GM23338 (cell line): ENCODE data around the gene PTAFR.

Experiments
- CREB1 ChIP-seq: fragments of 250-450 bp; sonication (Bioruptor Pico); IDR thresholded peaks from 2 replicates; pipeline ENCODE4 v1.5.0; 2020; ENCODE audit warnings: low read depth, mild to moderate bottlenecking, moderate library complexity
- CTCF ChIP-seq, 2 experiments: fragments of 200-600 bp in 1 of 2; sonication (generic) in 1 of 2; conservative IDR thresholded peaks; 2 replicates each; pipeline versions ENCODE4 v1.5.1 to v1.6.1; 2016 to 2017; ENCODE audit warnings: antibody characterized with exemption in 2 of 2, low read depth in 2 of 2, mild to moderate bottlenecking in 2 of 2, moderate library complexity in 1 of 2
- ETS1 ChIP-seq: IDR thresholded peaks from 2 replicates; pipeline ENCODE4 v1.6.1; 2016; ENCODE audit warnings: antibody characterized with exemption
- EZH2 ChIP-seq: fragments of 200-600 bp; sonication (generic); IDR thresholded peaks from one replicate; pipeline ENCODE4 v1.8.0; 2017; ENCODE audit warnings: antibody characterized with exemption, mild to moderate bottlenecking, low read depth; ENCODE audit not compliant: unreplicated experiment
- EZH2phosphoT487 ChIP-seq: fragments of 200-600 bp; sonication (generic); IDR thresholded peaks from one replicate; pipeline ENCODE4 v1.8.1; 2018; ENCODE audit warnings: antibody characterized with exemption; ENCODE audit not compliant: unreplicated experiment
- POLR2AphosphoS5 ChIP-seq: IDR thresholded peaks from 2 replicates; pipeline ENCODE4 v1.6.1; 2016; ENCODE audit warnings: antibody characterized with exemption, low read depth
- STAT1 ChIP-seq: IDR thresholded peaks from one replicate; pipeline ENCODE4 v1.6.1; 2016; ENCODE audit warnings: antibody characterized with exemption; ENCODE audit not compliant: unreplicated experiment
- ZNF114 ChIP-seq: fragments of 250-450 bp; sonication (Bioruptor Pico); IDR thresholded peaks from 2 replicates; pipeline ENCODE4 v1.5.0; 2020; ENCODE audit warnings: mild to moderate bottlenecking, moderate library complexity
- ZNF331 ChIP-seq: fragments of 250-450 bp; sonication (Bioruptor Pico); IDR thresholded peaks from 2 replicates; pipeline ENCODE4 v1.5.0; 2020; ENCODE audit warnings: low read depth, mild to moderate bottlenecking, moderate library complexity
- TF ChIP-seq, protein P1 (sequence below): IDR thresholded peaks from one replicate; pipeline ENCODE4 v1.6.1; 2018; ENCODE audit warnings: antibody characterized with exemption; ENCODE audit not compliant: unreplicated experiment

DNA sequence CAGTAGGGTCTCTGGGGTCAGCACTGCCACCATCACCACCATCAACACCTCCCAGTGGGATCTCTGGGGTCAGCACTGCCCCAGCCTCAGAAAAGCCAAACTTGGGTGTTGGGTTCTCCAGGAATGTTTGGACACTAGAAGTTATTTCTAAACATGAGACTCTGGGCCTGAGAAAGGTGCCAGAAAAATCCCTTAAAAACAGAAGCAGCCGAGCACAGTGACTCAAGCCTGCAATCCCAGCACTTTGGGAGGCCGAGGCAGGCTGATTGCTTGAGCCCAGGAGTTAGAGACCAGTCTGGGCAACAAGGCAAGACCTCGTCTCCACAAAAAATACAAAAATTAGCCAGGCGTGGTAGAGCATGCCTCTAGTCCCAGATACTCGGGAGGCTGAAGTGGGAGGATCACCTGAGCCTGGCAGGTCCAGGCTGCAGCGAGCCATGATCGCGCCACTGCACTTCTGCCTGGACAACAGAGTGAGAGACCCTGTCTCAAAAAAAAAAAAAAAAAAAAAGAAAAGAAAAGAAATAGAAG is 470 bp downstream of the PTAFR start:
- no peak for TF ChIP-seq CTCF (conservative IDR thresholded peaks at IDR 0.05; ENCODE audit: low read depth in 2 of 2)
- no peak for TF ChIP-seq CREB1 (CRISPR knock-in tag)
- TF ChIP-seq EZH2 = no peak
- TF ChIP-seq EZH2phosphoT487 = no peak
- TF ChIP-seq, protein P1, sequence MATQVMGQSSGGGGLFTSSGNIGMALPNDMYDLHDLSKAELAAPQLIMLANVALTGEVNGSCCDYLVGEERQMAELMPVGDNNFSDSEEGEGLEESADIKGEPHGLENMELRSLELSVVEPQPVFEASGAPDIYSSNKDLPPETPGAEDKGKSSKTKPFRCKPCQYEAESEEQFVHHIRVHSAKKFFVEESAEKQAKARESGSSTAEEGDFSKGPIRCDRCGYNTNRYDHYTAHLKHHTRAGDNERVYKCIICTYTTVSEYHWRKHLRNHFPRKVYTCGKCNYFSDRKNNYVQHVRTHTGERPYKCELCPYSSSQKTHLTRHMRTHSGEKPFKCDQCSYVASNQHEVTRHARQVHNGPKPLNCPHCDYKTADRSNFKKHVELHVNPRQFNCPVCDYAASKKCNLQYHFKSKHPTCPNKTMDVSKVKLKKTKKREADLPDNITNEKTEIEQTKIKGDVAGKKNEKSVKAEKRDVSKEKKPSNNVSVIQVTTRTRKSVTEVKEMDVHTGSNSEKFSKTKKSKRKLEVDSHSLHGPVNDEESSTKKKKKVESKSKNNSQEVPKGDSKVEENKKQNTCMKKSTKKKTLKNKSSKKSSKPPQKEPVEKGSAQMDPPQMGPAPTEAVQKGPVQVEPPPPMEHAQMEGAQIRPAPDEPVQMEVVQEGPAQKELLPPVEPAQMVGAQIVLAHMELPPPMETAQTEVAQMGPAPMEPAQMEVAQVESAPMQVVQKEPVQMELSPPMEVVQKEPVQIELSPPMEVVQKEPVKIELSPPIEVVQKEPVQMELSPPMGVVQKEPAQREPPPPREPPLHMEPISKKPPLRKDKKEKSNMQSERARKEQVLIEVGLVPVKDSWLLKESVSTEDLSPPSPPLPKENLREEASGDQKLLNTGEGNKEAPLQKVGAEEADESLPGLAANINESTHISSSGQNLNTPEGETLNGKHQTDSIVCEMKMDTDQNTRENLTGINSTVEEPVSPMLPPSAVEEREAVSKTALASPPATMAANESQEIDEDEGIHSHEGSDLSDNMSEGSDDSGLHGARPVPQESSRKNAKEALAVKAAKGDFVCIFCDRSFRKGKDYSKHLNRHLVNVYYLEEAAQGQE = no peak
- no peak for TF ChIP-seq ETS1
- TF ChIP-seq STAT1 = no peak
- no peak for TF ChIP-seq POLR2AphosphoS5
- no peak for TF ChIP-seq ZNF331
- no peak for TF ChIP-seq ZNF114 (CRISPR knock-in tag)
